ENCODE data around the gene GMPS. TPM values are rescaled to one million over a fixed set of nuclear protein-coding genes. Genes with fewer than 3 reads are reported as not detected.
"Not testable (repeated sequence)": the region's sequence is repeated elsewhere in the genome, so short reads cannot be mapped to it uniquely, and the experiment has no call there.

Gene GMPS
- total and polyA plus RNA-seq, 2 of the 8 experiments (the other 6 are each of a cell fraction or from before 2014, with no cell fraction given) = 57.7 to 175 TPM

DNA sequence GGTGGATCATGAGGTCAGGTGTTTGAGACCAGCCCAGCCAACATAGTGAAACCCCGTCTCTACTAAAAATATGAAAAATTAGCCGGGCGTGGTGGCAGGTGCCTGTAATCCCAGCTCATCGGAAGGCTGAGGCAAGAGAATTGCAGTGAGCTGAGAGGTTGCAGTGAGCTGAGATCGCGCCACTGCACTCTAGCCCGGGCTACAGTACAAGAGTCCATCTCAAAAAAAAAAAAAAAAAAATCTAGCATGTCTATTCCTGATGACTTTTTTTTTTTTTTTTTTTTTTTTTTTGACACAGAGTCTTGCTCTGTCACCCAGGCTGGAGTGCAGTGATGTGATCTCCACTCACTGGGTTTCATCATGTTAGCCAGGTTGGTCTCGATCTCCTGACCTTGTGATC lies 15.9 kb downstream of the GMPS start:
- not testable (repeated sequence) for H4K91ac ChIP-seq (replicated peaks; ENCODE audit: insufficient read length, low read length); H4K5ac ChIP-seq (ENCODE audit: insufficient read length, low read depth, low read length); H3K27me3 ChIP-seq (replicated peaks in 1 of 4; ENCODE audit: control insufficient read depth in 3 of 4, extremely low read depth in 1 of 4, insufficient read depth in 3 of 4, low read length in 3 of 4); H3K79me1 ChIP-seq (ENCODE audit: low read depth, low read length); H3K14ac ChIP-seq (ENCODE audit: insufficient read length); H3K4me2 ChIP-seq (ENCODE audit: insufficient read depth in 1 of 2, low read depth in 2 of 2, low read length in 2 of 2); H3K4me3 ChIP-seq (ENCODE audit: extremely low read depth in 1 of 4, insufficient read depth in 2 of 4, low read depth in 3 of 4, low read length in 4 of 4); H2AFZ ChIP-seq (ENCODE audit: low read length); H3K4me1 ChIP-seq (replicated peaks in 1 of 4; ENCODE audit: control insufficient read depth in 3 of 4, insufficient read depth in 4 of 4, low read length in 3 of 4); FAIRE-seq; H3K4ac ChIP-seq (replicated peaks; ENCODE audit: insufficient read length, low read depth, low read length); H2BK5ac ChIP-seq (ENCODE audit: low read depth, low read length); H4K8ac ChIP-seq (ENCODE audit: extremely low read depth, insufficient read depth, low read length); H3K27ac ChIP-seq (ENCODE audit: low read depth, low read length); H2BK15ac ChIP-seq (ENCODE audit: low read length); H2BK120ac ChIP-seq (replicated peaks; ENCODE audit: low read depth, low read length); H3K18ac ChIP-seq (ENCODE audit: extremely low read depth, low read length); H3K9me3 ChIP-seq (ENCODE audit: insufficient read depth in 2 of 2, low read depth in 1 of 2, low read length in 1 of 2); DNase-seq (ENCODE audit: low read depth in 1 of 2, low spot score in 2 of 2); H3K9ac ChIP-seq (replicated peaks in 1 of 4; ENCODE audit: extremely low read depth in 1 of 4, low read depth in 3 of 4, low read length in 3 of 4); H3K23me2 ChIP-seq (ENCODE audit: low read depth, low read length); H3K23ac ChIP-seq (ENCODE audit: insufficient read length); H2BK12ac ChIP-seq (ENCODE audit: low read depth, low read length); H2BK20ac ChIP-seq (ENCODE audit: low read length); H2AK5ac ChIP-seq (ENCODE audit: low read depth, low read length); H3K36me3 ChIP-seq (ENCODE audit: control insufficient read depth in 2 of 4, insufficient read depth in 4 of 4, low read length in 3 of 4); H3K56ac ChIP-seq (replicated peaks; ENCODE audit: insufficient read length, low read depth, low read length)
- WGBS, 2 experiments (ENCODE audit: extremely low coverage in 1 of 2, insufficient coverage in 1 of 2, insufficient read length in 1 of 2, insufficient replicate concordance in 2 of 2, low coverage in 1 of 2, low lambda C conversion rate in 2 of 2, missing lambda C conversion rate in 1 of 2) = 91% methylated on average over 8 of the region's 8 CpGs; no CpG with 5 or more reads in 1 of the 2 experiments
- H4K20me1 ChIP-seq (replicated peaks in 1 of 2; ENCODE audit: control insufficient read depth in 1 of 2, insufficient read depth in 2 of 2, low read length in 2 of 2) = peaks cover 12% of the 10 kb centered on the region in 2 experiments
- POLR2A ChIA-PET (ENCODE audit: partially characterized antibody) = interaction anchor here (1.0 to 1.1 kb wide), 2 partner anchors 15 to 37 kb away, joined by 3 read pairs; no protein-coding TSS in a partner anchor
- CTCF ChIA-PET (ENCODE audit: partially characterized antibody) = interaction anchor here (0.6 to 1.4 kb wide), 4 partner anchors 15 to 1239 kb away, joined by 3 to 4 read pairs (median 3); no protein-coding TSS in a partner anchor
- H3K79me2 ChIP-seq (ENCODE audit: control insufficient read depth in 1 of 2, insufficient read depth in 2 of 2, low read length in 2 of 2) = peaks cover 6 to 99% of the 10 kb centered on the region in 2 experiments

All from H1 (cell line).